Measurements from ENCODE around the gene CISH. TPM values are rescaled to one million over a fixed set of nuclear protein-coding genes. Genes with fewer than 3 reads are reported as not detected.

CISH gene
- total RNA-seq, 1 donor from 2014 or later = 0.16 TPM

- no peak for DNase-seq
Observed at GRCh38 chr3:50612970-50613846, 1.6 kb upstream of the CISH start.

DNA sequence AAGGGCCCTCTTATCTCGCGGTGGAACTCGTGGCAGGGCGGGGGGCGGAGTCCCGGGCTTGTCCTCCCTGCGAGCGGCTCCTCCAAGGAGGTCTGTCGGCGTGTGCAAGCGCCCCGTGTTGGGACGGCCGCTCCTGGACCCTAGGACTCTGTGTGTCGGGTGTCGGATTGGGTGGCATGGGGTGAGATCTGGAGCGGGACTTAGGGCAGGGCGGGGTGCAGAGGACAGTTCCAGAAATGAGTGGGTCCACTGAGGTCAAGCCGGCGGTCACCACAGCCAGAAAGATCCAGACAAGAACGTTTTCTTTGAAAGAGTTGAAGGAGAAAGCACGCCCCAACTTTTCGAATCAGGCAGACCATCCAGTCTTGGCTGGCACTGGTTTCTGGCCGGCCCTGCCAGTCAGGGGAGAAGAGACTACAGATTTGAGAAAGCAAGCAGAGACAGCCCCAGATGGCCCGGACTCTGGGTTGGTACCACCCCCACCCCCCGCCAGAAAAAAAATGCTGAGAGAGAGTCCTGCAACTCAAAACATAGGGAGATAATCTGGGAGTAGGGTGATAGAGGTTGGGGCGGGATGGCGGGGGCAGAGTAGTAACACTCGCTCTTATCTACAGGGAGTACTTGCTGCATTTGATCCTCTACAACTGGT, 784 bp upstream of the CISH start:
- DNase-seq = no peak

DNA sequence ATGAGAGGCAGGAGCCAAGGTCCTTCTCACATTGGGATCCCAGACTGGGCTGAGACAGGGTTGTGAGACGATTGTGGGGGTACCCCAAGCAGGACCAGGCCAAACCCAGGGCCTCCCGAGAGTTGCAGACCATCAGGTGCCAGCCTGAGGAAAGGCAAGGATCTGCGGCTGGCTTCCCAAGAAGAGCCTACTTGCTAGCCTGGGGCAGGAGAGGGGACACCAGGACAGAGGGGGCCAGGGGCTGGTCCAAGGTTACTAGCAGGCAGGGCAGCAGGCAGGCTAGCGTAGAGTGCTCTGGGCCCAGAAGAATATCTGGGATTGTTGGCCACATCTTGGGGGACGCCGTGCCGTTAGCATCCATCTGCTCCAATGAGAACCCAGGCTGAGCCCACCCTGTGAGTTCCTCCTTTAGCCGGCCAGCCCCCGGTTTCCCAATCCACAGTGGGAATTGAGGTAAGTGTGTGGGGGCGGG, 546 bp downstream of the CISH start:
- no peak for DNase-seq

DNA sequence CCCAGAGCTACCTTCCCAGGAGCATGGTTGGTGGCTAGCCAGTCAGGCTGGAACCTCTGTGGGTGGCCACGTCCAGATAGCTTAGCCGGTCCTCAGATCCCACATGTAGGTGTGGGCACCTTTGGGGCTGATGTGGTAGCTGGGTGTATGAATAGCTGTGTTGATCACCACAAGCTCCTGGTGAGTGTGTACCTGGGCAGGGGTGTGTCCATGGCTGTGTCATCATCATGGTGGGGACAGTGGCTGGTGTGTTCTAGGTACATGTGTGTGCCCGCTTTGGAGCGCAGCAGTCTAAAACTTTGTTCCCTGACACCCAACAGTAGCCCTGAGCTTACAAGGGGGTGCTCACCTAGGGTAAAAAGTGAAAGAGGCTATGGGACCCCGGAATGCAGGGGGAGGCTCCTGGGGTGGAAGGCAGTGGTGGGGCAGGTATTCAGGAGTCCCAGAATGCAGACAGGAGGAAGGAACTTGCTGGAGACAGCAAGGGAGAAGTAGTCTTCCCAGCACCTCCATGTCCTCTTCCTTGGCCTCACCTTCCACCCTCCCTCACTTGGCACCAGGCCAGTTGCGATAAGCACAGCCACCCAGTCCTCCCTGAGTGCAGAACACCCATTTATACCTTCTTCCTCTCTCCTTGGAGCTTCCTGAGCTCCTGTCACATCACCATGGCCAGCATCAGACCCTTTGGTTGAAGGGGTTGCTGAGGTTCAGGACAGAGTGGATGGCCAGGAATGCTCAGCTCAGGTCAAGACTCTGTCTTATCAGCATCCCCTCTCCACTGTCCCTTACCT, 1.2 kb downstream of the CISH start:
- DNase-seq = no peak

GRCh38 chr3:50609763-50610085, 1.9 kb downstream of the CISH start:
- no peak for DNase-seq

DNA sequence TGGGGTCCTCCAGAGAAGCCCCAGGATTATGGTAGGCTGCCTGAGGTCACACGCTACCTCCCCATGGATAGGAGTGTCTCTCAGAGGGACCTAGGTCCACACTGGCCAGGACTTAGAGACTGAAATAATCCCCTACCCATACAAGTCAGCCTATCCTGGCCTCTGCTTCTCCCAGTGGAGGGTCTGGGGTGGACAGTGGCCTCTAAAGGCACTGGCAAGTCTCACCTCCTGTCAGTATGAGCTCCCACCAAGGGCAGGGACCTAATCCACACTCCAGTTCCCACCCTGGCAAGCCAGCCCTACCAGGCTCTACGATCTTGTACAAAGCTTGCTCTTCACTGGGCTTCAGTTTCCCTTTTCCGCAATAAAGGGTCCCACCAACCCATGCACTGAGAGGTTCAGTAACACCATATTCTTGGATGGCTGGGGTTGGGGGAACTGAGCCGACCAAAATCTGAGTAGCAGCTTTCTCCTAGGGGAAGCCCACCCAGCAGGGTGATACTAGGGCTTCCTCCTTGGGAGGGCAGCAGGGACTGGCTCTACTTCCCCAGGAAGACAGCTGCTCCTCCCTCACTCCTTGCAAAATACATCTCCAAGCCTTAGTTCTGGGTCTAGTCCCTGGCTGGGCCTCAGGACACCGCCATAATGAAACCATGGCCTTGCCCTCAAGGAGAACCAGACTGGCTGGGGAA, 2.4 kb downstream of the CISH start:
- DNase-seq = no peak

- DNase-seq = no peak
Observed at GRCh38 chr3:50608278-50608677, 3.3 kb downstream of the CISH start.

DNA sequence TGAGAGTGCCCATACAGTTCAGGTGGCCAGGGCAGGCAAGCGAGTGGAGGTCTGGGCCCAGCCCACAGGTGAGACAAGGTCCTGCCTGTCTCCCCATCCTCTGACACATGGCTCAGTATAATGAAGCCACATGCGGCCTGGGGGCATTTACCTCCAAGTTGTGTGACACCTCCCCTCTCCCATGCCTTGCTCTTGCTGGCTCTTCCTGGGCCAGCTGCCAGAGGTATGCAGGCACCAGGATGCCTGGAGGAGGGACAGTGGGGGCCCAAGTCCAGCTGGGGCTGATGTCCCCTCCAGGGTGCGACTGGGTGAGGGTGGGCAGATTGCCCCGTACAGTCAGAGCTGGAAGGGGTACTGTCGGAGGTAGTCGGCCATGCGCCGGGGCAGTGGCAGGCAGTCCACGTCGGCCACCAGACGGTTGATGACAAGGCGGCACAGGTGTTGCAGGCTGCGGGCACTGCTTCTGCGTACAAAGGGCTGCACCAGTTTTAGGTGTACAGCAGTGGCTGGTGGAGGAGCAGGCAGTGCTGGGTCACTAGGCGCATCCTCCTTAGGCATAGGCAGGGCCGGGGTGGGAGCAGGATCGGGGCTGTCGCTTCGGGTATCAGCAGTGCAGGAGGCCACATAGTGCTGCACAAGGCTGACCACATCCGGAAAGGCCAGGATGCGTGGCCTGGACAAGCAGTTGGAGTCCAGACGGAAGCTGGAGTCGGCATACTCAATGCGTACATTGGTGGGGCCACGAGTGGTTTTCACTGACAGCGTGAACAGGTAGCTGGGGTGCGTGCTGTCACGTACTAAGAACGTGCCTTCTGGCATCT, 4.1 kb downstream of the CISH start:
- DNase-seq = no peak

- no peak for DNase-seq
Observed at GRCh38 chr3:50606596-50606995, 5.0 kb downstream of the CISH start.

DNA sequence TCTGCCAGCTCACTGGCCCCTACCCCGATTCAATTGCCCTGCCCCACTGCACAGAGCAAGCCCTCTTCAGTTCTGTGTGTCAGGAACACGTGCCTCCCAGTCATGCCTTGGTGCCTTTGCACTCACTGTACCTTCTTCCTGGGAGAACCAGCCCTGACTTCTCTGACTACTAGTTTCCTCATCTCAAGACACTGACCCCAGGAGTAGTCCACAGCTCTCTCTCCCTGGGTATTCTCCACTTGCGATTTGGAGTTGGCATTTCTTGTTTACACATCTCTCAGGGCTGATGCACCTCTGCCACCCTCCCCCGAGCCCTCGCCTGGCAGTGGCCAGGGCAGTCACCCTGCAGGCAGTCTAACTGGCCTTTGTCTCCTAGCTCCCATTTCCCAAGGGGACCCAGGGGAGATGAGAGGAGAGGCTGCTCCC, 5.7 kb downstream of the CISH start:
- no peak for DNase-seq

DNA sequence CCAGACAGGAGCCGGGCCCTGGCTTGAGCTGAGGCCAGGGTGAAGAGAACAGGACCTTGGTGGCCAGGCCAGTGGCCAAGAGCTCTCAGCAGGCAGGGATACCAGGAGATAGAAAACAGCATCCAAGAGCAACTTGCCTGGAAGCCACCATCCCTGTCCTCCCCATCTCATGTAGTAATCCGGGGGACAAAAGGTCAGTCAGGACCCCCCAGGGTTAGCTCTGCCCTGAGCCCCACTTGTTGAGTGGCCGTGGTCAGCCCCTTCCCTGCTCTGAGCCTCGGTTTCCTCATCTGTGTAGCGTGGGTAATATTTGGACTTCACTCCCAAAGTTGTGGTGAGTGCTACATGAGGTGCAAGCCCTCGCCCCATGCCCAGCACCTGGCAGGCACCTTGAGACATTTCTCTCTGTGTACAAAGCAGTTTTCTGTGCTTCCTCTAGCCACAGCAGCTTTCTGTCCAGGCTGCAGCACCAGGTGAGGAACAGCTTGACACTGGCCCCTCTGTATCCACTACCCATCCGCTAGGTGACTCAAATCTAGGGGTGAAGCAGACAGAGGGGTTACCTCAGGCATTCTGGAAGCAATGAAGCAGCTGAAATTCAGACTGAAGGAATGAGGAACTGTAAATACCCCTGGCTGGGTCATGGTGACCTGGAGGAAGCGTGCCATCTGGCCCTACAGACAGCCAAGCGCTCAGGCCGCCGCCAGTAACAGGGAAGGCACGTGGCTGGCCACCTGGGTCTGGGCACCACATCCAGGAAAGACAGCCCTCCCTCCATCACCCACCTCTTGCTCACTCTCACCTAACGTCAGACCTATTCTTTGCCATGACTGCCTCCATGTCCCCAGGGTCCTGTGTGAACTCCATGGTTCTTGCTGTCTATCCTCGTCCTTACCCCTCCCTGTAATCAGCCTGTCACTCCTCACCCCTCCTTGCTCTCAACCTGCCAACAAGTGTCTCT, 6.7 kb downstream of the CISH start:
- DNase-seq = no peak

DNA sequence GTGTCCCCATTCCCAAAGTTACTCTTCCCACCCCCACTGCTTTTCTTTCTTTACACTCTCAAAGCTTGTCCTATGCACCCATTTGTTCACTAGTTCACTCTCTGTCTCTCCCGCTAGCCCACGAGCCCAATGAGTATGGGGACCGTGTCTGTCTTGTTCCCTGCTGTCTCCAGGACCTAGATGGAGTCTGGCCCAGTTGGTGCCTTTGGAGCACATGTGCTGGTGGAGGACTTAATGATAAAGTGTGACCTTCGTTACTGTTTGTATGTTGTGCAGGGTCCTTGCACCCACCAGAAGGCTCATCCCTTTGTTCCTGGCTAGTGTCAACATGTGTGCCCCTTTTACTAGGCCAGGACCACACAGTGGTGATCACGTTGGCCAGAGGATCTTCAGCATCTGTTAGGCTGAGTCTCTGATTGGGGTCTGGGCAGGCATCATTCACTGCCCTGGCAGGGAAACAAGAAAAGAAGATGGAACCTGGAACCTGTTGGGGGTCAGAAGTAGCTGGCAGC, 7.4 kb downstream of the CISH start:
- DNase-seq = no peak

GRCh38 chr3:50603261-50604109, 8.1 kb downstream of the CISH start:
- DNase-seq = no peak

- DNase-seq = no peak
Observed at GRCh38 chr3:50602595-50603191, 8.9 kb downstream of the CISH start.

- peak; percentile 83 for DNase-seq
Observed at GRCh38 chr3:50600841-50601591, 10.6 kb downstream of the CISH start.

DNA sequence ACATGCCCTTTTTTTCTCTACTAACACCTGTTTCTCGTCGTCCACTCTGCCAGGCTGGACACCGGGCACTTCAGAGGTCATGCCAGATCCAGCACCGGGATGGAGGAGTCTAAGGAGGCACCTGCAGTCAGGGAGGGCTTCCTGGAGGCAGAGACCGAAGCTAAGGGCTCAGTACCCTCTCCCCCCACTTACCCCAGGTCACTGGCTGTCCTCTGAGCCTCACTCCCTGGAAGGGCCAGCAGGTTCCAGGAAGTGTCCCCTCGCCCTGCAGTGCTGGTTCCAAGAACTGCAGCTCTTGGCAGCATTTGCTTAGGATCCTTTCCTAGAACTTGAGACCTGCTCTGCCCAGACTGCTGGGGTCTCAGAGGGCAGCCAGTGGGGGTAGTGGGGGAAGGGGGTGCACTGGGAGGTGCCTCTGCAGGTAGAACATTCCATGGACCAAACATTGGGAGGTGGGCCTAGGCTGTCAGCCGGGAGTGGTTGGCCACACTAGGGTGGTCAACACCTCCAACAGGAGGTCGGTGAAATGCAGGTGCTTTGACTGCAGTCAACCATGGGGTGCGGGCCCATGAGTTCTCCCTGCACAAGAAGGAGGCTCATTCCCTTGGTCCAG, 11.3 kb downstream of the CISH start:
- DNase-seq = no peak

GRCh38 chr3:50599716-50600118, 11.9 kb downstream of the CISH start:
- no peak for DNase-seq
